Mesendoderm (in vitro differentiated cells): Measurements from ENCODE around the gene EME1.

ENCODE experiments used
- DNase-seq: peaks from one replicate; pipeline ENCODE4 v3.0.0; 2013
- H2AK5ac ChIP-seq: 2 replicates; pipeline ENCODE4 v1.6.1; 2013; ENCODE audit warnings: low read length, inconsistent platforms
- H2BK120ac ChIP-seq: 2 replicates; pipeline ENCODE4 v1.6.1; 2013; ENCODE audit warnings: low read depth, mild to moderate bottlenecking, low read length, moderate library complexity, mixed read lengths
- H2BK15ac ChIP-seq: replicated peaks from 2 replicates; pipeline ENCODE4 v1.6.1; 2013; ENCODE audit warnings: low read depth, mild to moderate bottlenecking, moderate library complexity
- H2BK5ac ChIP-seq: 2 replicates; pipeline ENCODE4 v1.6.1; 2013; ENCODE audit warnings: low read length, inconsistent platforms
- H3K18ac ChIP-seq: 2 replicates; pipeline ENCODE4 v1.6.1; 2013; ENCODE audit warnings: mild to moderate bottlenecking, low read length, mixed read lengths
- H3K23ac ChIP-seq: one replicate; pipeline ENCODE4 v1.6.1; 2013; ENCODE audit warnings: low read length
- H3K27ac ChIP-seq: 2 replicates; pipeline ENCODE4 v1.5.1; 2013; ENCODE audit warnings: low read depth, mild to moderate bottlenecking, inconsistent platforms, low read length, moderate library complexity
- H3K27me3 ChIP-seq: 2 replicates; pipeline ENCODE4 v1.6.1; 2013; ENCODE audit warnings: low read length, control low read depth, mild to moderate bottlenecking, inconsistent platforms; ENCODE audit not compliant: insufficient read depth, poor library complexity
- H3K36me3 ChIP-seq: 2 replicates; pipeline ENCODE4 v1.6.1; 2013; ENCODE audit warnings: low read length, inconsistent platforms; ENCODE audit not compliant: control insufficient read depth, insufficient read depth
- H3K4ac ChIP-seq: one replicate; pipeline ENCODE4 v1.6.1; 2013; ENCODE audit warnings: low read depth, mild to moderate bottlenecking, low read length, moderate library complexity
- H3K4me1 ChIP-seq: 2 replicates; pipeline ENCODE4 v1.6.1; 2013; ENCODE audit warnings: low read depth, low read length, inconsistent platforms; ENCODE audit not compliant: control insufficient read depth
- H3K4me2 ChIP-seq: 2 replicates; pipeline ENCODE4 v1.6.1; 2013; ENCODE audit warnings: low read length
- H3K4me3 ChIP-seq: 2 replicates; pipeline ENCODE4 v1.5.1; 2013; ENCODE audit warnings: mild to moderate bottlenecking, low read length
- H3K56ac ChIP-seq: one replicate; pipeline ENCODE4 v1.6.1; 2013; ENCODE audit warnings: low read length
- H3K79me1 ChIP-seq: 2 replicates; pipeline ENCODE4 v1.6.1; 2013; ENCODE audit warnings: low read length, inconsistent platforms
- H3K79me2 ChIP-seq: 2 replicates; pipeline ENCODE4 v1.6.1; 2013; ENCODE audit warnings: mild to moderate bottlenecking, low read length; ENCODE audit not compliant: control insufficient read depth, insufficient read depth
- H3K9ac ChIP-seq: 2 replicates; pipeline ENCODE4 v1.6.1; 2013; ENCODE audit warnings: low read length, inconsistent platforms
- H4K5ac ChIP-seq: one replicate; pipeline ENCODE4 v1.6.1; 2013; ENCODE audit warnings: low read length
- H4K8ac ChIP-seq: one replicate; pipeline ENCODE4 v1.6.1; 2013; ENCODE audit warnings: low read depth, mild to moderate bottlenecking, control low read depth, low read length, moderate library complexity
- WGBS: extraction: QIAGEN DNeasy Blood & Tissue Kit; methylation state at CpG from one replicate; pipeline ENCODE4 v1.1.7; 2013; ENCODE audit warnings: low lambda C conversion rate, missing lambda C conversion rate; ENCODE audit not compliant: insufficient coverage; ENCODE audit errors: extremely low coverage; 5-methylcytosine and 5-hydroxymethylcytosine counted together

Gene EME1

DNA sequence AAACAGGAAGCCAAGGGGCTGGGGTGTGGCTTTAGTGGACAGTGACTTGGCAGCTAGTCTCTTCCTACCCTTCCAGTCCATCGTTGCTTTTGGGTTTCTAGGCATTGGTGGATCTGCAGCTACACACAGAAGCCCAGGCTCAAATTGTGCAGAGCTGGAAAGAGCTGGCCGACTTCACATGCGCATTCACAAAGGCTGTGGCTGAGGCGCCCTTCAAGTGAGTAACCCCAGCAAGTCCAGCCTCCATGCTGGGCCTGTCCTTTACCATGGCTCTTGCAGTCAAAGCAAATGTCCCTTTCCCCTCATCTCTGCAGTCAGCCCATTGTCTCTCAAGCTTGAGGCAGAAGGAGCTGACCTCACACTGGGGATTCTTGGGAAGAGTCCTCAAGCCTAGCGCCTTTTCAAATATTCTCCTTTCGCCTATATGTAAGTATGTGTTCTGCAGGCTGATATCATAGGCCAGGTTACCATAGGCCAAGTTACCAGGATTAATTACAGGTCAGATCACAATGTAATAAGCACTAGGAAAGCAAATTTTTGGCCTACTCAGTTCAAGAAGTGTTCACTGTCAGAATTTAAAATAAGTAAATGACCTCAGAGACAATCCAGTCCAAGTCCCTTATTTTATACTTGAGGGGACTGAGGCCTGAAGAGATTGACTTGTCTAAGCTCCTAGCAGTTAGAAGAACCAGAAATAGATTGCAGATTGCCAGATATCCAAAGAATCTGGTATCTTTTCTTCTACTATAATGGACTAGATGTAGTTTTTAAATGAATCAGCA lies 6.5 kb downstream of the EME1 start:
- no peak overlapping the region for H3K56ac ChIP-seq
- H3K4ac ChIP-seq, result no peak overlapping the region
- no peak overlapping the region for H2AK5ac ChIP-seq
- DNase-seq, result no peak
- H4K5ac ChIP-seq, result no peak overlapping the region
- H3K9ac ChIP-seq, result no peak overlapping the region
- no peak overlapping the region for H4K8ac ChIP-seq
- no peak overlapping the region for H3K4me2 ChIP-seq
- H3K4me1 ChIP-seq, result no peaks in the 10 kb centered on the region
- no peaks in the 10 kb centered on the region for H3K79me1 ChIP-seq
- H3K18ac ChIP-seq, result no peak overlapping the region
- H3K27ac ChIP-seq, result no peak overlapping the region
- no peak overlapping the region for H2BK15ac ChIP-seq
- H3K27me3 ChIP-seq, result no peaks in the 10 kb centered on the region
- no peak overlapping the region for H3K4me3 ChIP-seq
- peaks cover 7% of the 10 kb centered on the region for H3K36me3 ChIP-seq
- no peaks in the 10 kb centered on the region for H3K79me2 ChIP-seq
- H2BK5ac ChIP-seq, result no peak overlapping the region
- H2BK120ac ChIP-seq, result no peak overlapping the region
- no peak overlapping the region for H3K23ac ChIP-seq
- WGBS, result no CpG with 5 or more reads among the region's 6 CpGs

DNA sequence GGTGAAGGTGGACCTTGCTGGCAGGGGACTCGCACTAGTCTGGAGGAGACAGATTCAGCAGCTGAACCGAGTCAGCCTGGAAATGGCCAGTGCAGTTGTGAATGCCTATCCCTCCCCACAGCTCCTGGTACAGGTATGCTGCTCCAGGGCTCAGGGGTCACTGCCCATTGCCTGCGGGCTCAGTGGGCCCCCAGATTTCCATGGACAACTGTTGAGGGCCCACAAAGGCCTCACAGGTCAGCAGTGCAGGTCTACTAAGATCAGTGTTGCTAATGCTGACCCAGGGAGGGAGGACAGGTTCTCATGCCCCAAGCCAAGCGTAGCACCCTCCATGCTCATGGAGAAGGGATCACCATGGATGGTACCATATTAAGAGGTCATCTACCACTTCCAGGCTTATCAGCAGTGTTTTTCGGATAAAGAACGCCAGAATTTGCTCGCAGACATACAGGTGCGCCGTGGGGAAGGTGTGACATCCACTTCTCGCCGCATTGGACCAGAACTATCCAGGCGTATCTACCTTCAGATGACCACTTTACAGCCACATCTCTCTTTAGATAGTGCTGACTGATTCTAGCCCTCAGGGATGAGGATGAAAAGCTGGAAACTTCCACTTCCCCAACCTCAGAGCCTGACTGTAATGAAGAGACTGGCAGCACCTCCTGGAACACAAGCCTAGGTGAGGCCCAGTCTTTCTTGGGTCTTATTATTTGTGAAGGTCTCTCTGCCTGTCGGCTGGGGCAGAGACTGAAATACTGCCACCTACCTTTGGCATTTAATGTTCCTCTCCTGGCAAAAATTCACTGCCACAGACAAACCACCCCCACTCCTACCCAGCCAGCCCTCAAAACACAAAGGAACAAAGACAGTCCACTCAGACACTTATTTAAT lies 7.6 kb downstream of the EME1 start:
- no CpG with 5 or more reads among the region's 13 CpGs for WGBS
- H2AK5ac ChIP-seq, result no peak overlapping the region
- H4K8ac ChIP-seq, result no peak overlapping the region
- no peak overlapping the region for H3K18ac ChIP-seq
- H3K27ac ChIP-seq, result no peak overlapping the region
- no peak overlapping the region for H3K23ac ChIP-seq
- no peak overlapping the region for H3K4me2 ChIP-seq
- no peaks in the 10 kb centered on the region for H3K79me1 ChIP-seq
- DNase-seq, result peak; percentile 20
- H3K79me2 ChIP-seq, result no peaks in the 10 kb centered on the region
- no peak overlapping the region for H2BK120ac ChIP-seq
- H2BK15ac ChIP-seq, result no peak overlapping the region
- H3K9ac ChIP-seq, result no peak overlapping the region
- H2BK5ac ChIP-seq, result no peak overlapping the region
- peaks cover 7% of the 10 kb centered on the region for H3K36me3 ChIP-seq
- no peaks in the 10 kb centered on the region for H3K27me3 ChIP-seq
- H3K56ac ChIP-seq, result no peak overlapping the region
- H3K4me3 ChIP-seq, result no peak overlapping the region
- no peak overlapping the region for H3K4ac ChIP-seq
- H3K4me1 ChIP-seq, result no peaks in the 10 kb centered on the region
- no peak overlapping the region for H4K5ac ChIP-seq

DNA sequence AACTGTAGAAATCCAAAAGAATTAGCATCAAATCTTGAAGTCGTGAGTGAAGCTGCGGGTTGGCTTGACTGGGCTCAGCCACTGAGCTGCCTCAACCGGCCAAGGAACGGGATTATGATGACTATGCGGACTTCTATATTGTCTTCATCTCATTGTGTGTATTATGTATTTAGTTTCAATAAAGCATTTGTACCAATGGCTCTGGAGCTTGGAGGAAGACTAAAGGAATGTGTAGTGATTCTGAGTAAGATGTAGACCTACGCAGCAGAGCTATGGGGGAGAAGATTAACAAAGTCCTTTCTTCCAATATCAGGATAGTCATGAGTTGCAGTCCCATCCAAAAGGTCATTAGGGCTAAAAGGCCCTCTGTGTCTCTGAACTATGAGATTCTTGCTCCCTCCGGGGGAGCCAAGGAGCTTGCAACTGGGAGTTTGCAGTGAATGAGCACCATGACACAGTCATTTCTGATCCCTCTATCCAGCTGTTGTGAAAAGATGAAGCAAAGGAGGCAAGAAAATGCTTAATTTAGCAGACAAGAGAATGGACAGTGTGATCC lies 8.3 kb downstream of the EME1 start:
- Histone ChIP-seq H2BK15ac (no peak overlapping the region), H3K9ac (no peak overlapping the region), H2AK5ac (no peak overlapping the region), H2BK120ac (no peak overlapping the region), H3K23ac (no peak overlapping the region), H3K4me1 (no peaks in the 10 kb centered on the region), H2BK5ac (no peak overlapping the region), H3K79me1 (no peaks in the 10 kb centered on the region), H4K8ac (no peak overlapping the region), H3K4ac (no peak overlapping the region), H3K4me2 (no peak overlapping the region), H3K27ac (no peak overlapping the region), H3K4me3 (no peak overlapping the region), H3K56ac (no peak overlapping the region), H3K79me2 (no peaks in the 10 kb centered on the region), H4K5ac (no peak overlapping the region), H3K36me3 (peaks cover 7% of the 10 kb centered on the region), H3K18ac (no peak overlapping the region), H3K27me3 (no peaks in the 10 kb centered on the region)
- DNase-seq, result no peak
- WGBS, result no CpG with 5 or more reads among the region's 7 CpGs

DNA sequence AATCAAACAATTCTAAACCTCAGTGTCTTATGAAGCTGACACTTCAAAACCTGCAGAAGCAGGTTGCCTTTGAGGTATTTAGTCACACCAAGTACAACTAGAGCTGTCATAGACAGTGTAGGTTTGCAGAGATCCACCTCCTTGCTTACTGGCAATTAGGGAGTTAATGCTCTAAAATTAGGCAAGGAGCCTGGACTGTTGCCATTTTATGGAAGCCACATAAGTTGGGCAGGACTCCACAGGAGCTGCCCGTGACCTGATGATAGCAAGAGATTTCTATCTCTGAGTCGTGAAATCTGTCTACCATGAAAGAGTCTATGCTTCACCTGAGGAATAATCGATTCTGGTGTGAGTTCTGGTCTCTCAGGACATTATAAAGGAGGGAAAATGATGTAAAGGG lies 8.9 kb downstream of the EME1 start:
- no peak overlapping the region for H2AK5ac ChIP-seq
- H3K4me3 ChIP-seq, result no peak overlapping the region
- DNase-seq, result no peak
- no peaks in the 10 kb centered on the region for H3K79me1 ChIP-seq
- H3K36me3 ChIP-seq, result peaks cover 10% of the 10 kb centered on the region
- H2BK120ac ChIP-seq, result no peak overlapping the region
- no peaks in the 10 kb centered on the region for H3K79me2 ChIP-seq
- no peak overlapping the region for H3K18ac ChIP-seq
- no peak overlapping the region for H2BK15ac ChIP-seq
- H2BK5ac ChIP-seq, result no peak overlapping the region
- no peak overlapping the region for H3K9ac ChIP-seq
- no CpG with 5 or more reads among the region's 3 CpGs for WGBS
- H3K27me3 ChIP-seq, result no peaks in the 10 kb centered on the region
- no peak overlapping the region for H4K8ac ChIP-seq
- no peaks in the 10 kb centered on the region for H3K4me1 ChIP-seq
- H3K56ac ChIP-seq, result no peak overlapping the region
- no peak overlapping the region for H3K23ac ChIP-seq
- no peak overlapping the region for H3K4ac ChIP-seq
- no peak overlapping the region for H4K5ac ChIP-seq
- H3K4me2 ChIP-seq, result no peak overlapping the region
- H3K27ac ChIP-seq, result no peak overlapping the region

DNA sequence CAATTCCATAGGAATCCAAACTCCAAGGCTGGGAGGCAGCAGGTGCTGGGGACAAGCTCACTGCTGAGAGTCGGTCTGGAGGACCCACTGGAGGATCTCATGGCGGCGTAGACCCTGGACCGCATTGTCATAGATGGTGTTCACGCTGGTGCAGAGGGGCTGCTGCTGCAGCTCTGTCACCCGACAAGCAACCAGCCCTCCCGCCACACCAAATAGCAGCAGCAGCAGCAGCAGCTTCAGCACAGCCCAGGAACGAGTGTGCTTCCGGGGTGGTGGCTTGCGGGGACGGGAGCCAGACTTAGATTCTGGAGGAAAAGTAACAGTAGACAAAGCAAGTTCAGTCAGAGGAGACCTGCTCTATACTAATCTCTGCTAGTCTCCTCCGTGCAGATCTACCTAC lies 9.9 kb downstream of the EME1 start:
- H3K79me2 ChIP-seq, result no peaks in the 10 kb centered on the region
- no peak overlapping the region for H3K56ac ChIP-seq
- no peak overlapping the region for H3K4me2 ChIP-seq
- H2BK15ac ChIP-seq, result no peak overlapping the region
- DNase-seq, result no peak
- H3K27me3 ChIP-seq, result no peaks in the 10 kb centered on the region
- no peaks in the 10 kb centered on the region for H3K4me1 ChIP-seq
- H3K4ac ChIP-seq, result no peak overlapping the region
- H3K27ac ChIP-seq, result no peak overlapping the region
- WGBS, result no CpG with 5 or more reads among the region's 12 CpGs
- no peak overlapping the region for H3K4me3 ChIP-seq
- H3K9ac ChIP-seq, result no peak overlapping the region
- H2AK5ac ChIP-seq, result no peak overlapping the region
- H3K23ac ChIP-seq, result no peak overlapping the region
- no peak overlapping the region for H2BK120ac ChIP-seq
- H2BK5ac ChIP-seq, result no peak overlapping the region
- no peaks in the 10 kb centered on the region for H3K79me1 ChIP-seq
- H4K8ac ChIP-seq, result no peak overlapping the region
- H3K36me3 ChIP-seq, result peaks cover 18% of the 10 kb centered on the region
- no peak overlapping the region for H3K18ac ChIP-seq
- H4K5ac ChIP-seq, result no peak overlapping the region
